GM23338 (cell line): ENCODE data around the gene KCTD17. TPM values are rescaled to one million over a fixed set of nuclear protein-coding genes. Genes with fewer than 3 reads are reported as not detected.

ENCODE experiments used
- ATAC-seq: fragments of 200-7000 bp; cut with Tn5 transposase; 3 replicates; pipeline ENCODE4 v1.9.1; 2020
- DNase-seq: peaks from one replicate; pipeline ENCODE4 v3.0.0-alpha.2; 2015; ENCODE audit warnings: low spot score
- H2AFZ ChIP-seq: fragments of 200-600 bp; sonication (generic); 2 replicates; pipeline ENCODE4 v1.8.0; 2016; ENCODE audit warnings: antibody characterized with exemption, mild to moderate bottlenecking, moderate library complexity
- H3F3A ChIP-seq: fragments of 200-600 bp; sonication (generic); replicated peaks from 2 replicates; pipeline ENCODE4 v1.8.0; 2017; ENCODE audit warnings: antibody characterized with exemption, mixed run types, low read depth
- H3K27ac ChIP-seq: fragments of 200-600 bp; sonication (generic); 2 replicates; pipeline ENCODE4 v1.6.1; 2016; ENCODE audit warnings: low read depth
- H3K27me3 ChIP-seq: fragments of 200-600 bp; sonication (generic); 2 replicates; pipeline ENCODE4 v1.8.0; 2016; ENCODE audit warnings: mild to moderate bottlenecking, mixed run types, moderate library complexity; ENCODE audit not compliant: insufficient read depth
- H3K36me3 ChIP-seq: fragments of 200-600 bp; sonication (generic); 2 replicates; pipeline ENCODE4 v1.8.0; 2016; ENCODE audit warnings: mild to moderate bottlenecking; ENCODE audit not compliant: insufficient read depth
- H3K4me1 ChIP-seq: fragments of 200-600 bp; sonication (generic); 2 replicates; pipeline ENCODE4 v1.8.0; 2016; ENCODE audit warnings: mild to moderate bottlenecking, moderate library complexity; ENCODE audit not compliant: insufficient read depth
- H3K4me2 ChIP-seq: fragments of 200-600 bp; sonication (generic); 2 replicates; pipeline ENCODE4 v1.7.1; 2017; ENCODE audit warnings: mixed run types
- H3K4me3 ChIP-seq: fragments of 200-600 bp; sonication (generic); 2 replicates; pipeline ENCODE4 v1.6.1; 2016; ENCODE audit warnings: mixed run types
- H3K79me2 ChIP-seq: fragments of 200-600 bp; sonication (generic); replicated peaks from 2 replicates; pipeline ENCODE4 v1.8.0; 2017; ENCODE audit warnings: mild to moderate bottlenecking; ENCODE audit not compliant: insufficient read depth
- H3K9me2 ChIP-seq: fragments of 200-600 bp; sonication (generic); 2 replicates; pipeline ENCODE4 v1.8.0; 2017; ENCODE audit not compliant: insufficient read depth
- H4K20me1 ChIP-seq: fragments of 200-600 bp; sonication (generic); replicated peaks from 2 replicates; pipeline ENCODE4 v1.8.0; 2017; ENCODE audit warnings: mild to moderate bottlenecking; ENCODE audit not compliant: insufficient read depth
- H3K27ac Mint-ChIP-seq: 2 replicates; pipeline ENCODE4 v1.8.0; 2020; ENCODE audit warnings: inconsistent platforms, mild to moderate bottlenecking, moderate library complexity, mixed read lengths
- H3K27me3 Mint-ChIP-seq: 3 replicates; pipeline ENCODE4 v1.8.0; 2022; ENCODE audit warnings: low read depth, mild to moderate bottlenecking, moderate library complexity, mixed read lengths, inconsistent platforms; ENCODE audit not compliant: insufficient read depth, poor library complexity
- H3K36me3 Mint-ChIP-seq: 3 replicates; pipeline ENCODE4 v1.8.0; 2021; ENCODE audit warnings: low read depth, mild to moderate bottlenecking, inconsistent platforms, moderate library complexity, mixed read lengths
- H3K4me1 Mint-ChIP-seq: 3 replicates; pipeline ENCODE4 v1.8.0; 2020; ENCODE audit warnings: mild to moderate bottlenecking, inconsistent platforms, mixed read lengths
- H3K4me3 Mint-ChIP-seq: 3 replicates; pipeline ENCODE4 v1.8.0; 2021; ENCODE audit warnings: moderate library complexity, mild to moderate bottlenecking, inconsistent platforms, mixed read lengths
- H3K9me3 Mint-ChIP-seq: 3 replicates; pipeline ENCODE4 v1.8.0; 2020; ENCODE audit warnings: moderate library complexity, mild to moderate bottlenecking, inconsistent platforms, mixed read lengths
- CREB1 ChIP-seq: fragments of 250-450 bp; sonication (Bioruptor Pico); IDR thresholded peaks from 2 replicates; pipeline ENCODE4 v1.5.0; 2020; ENCODE audit warnings: low read depth, mild to moderate bottlenecking, moderate library complexity
- CTCF ChIP-seq, 2 experiments: fragments of 200-600 bp in 1 of 2; sonication (generic) in 1 of 2; conservative IDR thresholded peaks; 2 replicates each; pipeline versions ENCODE4 v1.5.1 to v1.6.1; 2016 to 2017; ENCODE audit warnings: antibody characterized with exemption in 2 of 2, low read depth in 2 of 2, mild to moderate bottlenecking in 2 of 2, moderate library complexity in 1 of 2
- ETS1 ChIP-seq: IDR thresholded peaks from 2 replicates; pipeline ENCODE4 v1.6.1; 2016; ENCODE audit warnings: antibody characterized with exemption
- EZH2 ChIP-seq: fragments of 200-600 bp; sonication (generic); IDR thresholded peaks from one replicate; pipeline ENCODE4 v1.8.0; 2017; ENCODE audit warnings: antibody characterized with exemption, mild to moderate bottlenecking, low read depth; ENCODE audit not compliant: unreplicated experiment
- EZH2phosphoT487 ChIP-seq: fragments of 200-600 bp; sonication (generic); IDR thresholded peaks from one replicate; pipeline ENCODE4 v1.8.1; 2018; ENCODE audit warnings: antibody characterized with exemption; ENCODE audit not compliant: unreplicated experiment
- JUNB ChIP-seq: IDR thresholded peaks from one replicate; pipeline ENCODE4 v1.6.1; 2016; ENCODE audit warnings: antibody characterized with exemption; ENCODE audit not compliant: unreplicated experiment
- NANOG ChIP-seq: IDR thresholded peaks from 2 replicates; pipeline ENCODE4 v1.6.1; 2016; ENCODE audit warnings: antibody characterized with exemption, borderline replicate concordance
- POLR2AphosphoS5 ChIP-seq: IDR thresholded peaks from 2 replicates; pipeline ENCODE4 v1.6.1; 2016; ENCODE audit warnings: antibody characterized with exemption, low read depth
- REST ChIP-seq: IDR thresholded peaks from one replicate; pipeline ENCODE4 v1.6.1; 2018; ENCODE audit warnings: antibody characterized with exemption; ENCODE audit not compliant: unreplicated experiment
- STAT1 ChIP-seq: IDR thresholded peaks from one replicate; pipeline ENCODE4 v1.6.1; 2016; ENCODE audit warnings: antibody characterized with exemption; ENCODE audit not compliant: unreplicated experiment
- ZNF331 ChIP-seq: fragments of 250-450 bp; sonication (Bioruptor Pico); IDR thresholded peaks from 2 replicates; pipeline ENCODE4 v1.5.0; 2020; ENCODE audit warnings: low read depth, mild to moderate bottlenecking, moderate library complexity
- ZNF462 ChIP-seq: fragments of 250-450 bp; sonication (Bioruptor Pico); IDR thresholded peaks from 2 replicates; pipeline ENCODE4 v1.5.0; 2020; ENCODE audit warnings: mild to moderate bottlenecking, moderate library complexity
- polyA plus RNA-seq: library from polyadenylated mRNA; unstranded; fragments of >200 nt; fragmentation: Nextera tagmentation; extraction: Ambion mirVana; gene quantifications from 2 replicates; pipeline ENCODE4 v1.2.1, GENCODE V29; 2016
- total RNA-seq: library from RNA; depleted of rRNA; stranded (reverse); fragments of >200 nt; shearing (Covaris generic); gene quantifications from 2 replicates; pipeline ENCODE4 v1.2.3, GENCODE V29; 2014

The KCTD17 gene
- total and polyA plus RNA-seq, 2 experiments from 2014 or later = 25.1 to 35.0 TPM

GRCh38 chr22:37079668-37080171, 28.2 kb downstream of the KCTD17 start (continued):
- TF ChIP-seq ZNF462 (CRISPR knock-in tag) (no peak), ZNF331 (CRISPR knock-in tag) (no peak)

GRCh38 chr22:37080438-37080837, 28.9 kb downstream of the KCTD17 start:
- no peak overlapping the region for H2AFZ ChIP-seq
- peaks cover 30% of the 10 kb centered on the region for H3K27me3 Mint-ChIP-seq
- TF ChIP-seq REST = no peak
- TF ChIP-seq JUNB = no peak
- no peak for TF ChIP-seq EZH2phosphoT487
- TF ChIP-seq STAT1 = no peak
- no peak for TF ChIP-seq NANOG
- TF ChIP-seq EZH2 = no peak
- TF ChIP-seq CTCF (conservative IDR thresholded peaks at IDR 0.05; ENCODE audit: low read depth in 2 of 2) = no peak
- no peak for TF ChIP-seq POLR2AphosphoS5
- TF ChIP-seq ETS1 = no peak
- no peak for TF ChIP-seq CREB1 (CRISPR knock-in tag)

More at GRCh38 chr22:37080438-37080837, 28.9 kb downstream of the KCTD17 start:
- Histone ChIP-seq H3K79me2 (no peaks in the 10 kb centered on the region), H3F3A (0 out of 2 replicates have a peak, but pooled peaks cover 3% of the 10 kb centered on the region), H3K36me3 (no peaks in the 10 kb centered on the region), H3K27ac (no peak overlapping the region), H3K27me3 (peaks cover 16% of the 10 kb centered on the region; the same call in 1 of the 2 replicates), H3K9me2 (no peaks in the 10 kb centered on the region), H3K4me2 (no peak overlapping the region), H3K4me3 (no peak overlapping the region), H4K20me1 (no peaks in the 10 kb centered on the region), H3K4me1 (peaks cover 3% of the 10 kb centered on the region; the same call in 1 of the 2 replicates)
- ATAC-seq (no peak), DNase-seq (no peak)
- Mint-ChIP-seq H3K4me1 (peaks cover 4% of the 10 kb centered on the region), H3K27ac (no peak overlapping the region), H3K9me3 (no peaks in the 10 kb centered on the region), H3K36me3 (no peaks in the 10 kb centered on the region), H3K4me3 (no peak overlapping the region)
